Mesenchymal stem cell (in vitro differentiated cells and primary cell): ENCODE data around the gene SPAG4.

Experiments used
- DNase-seq: peaks from one replicate; pipeline ENCODE4 v3.0.0-alpha.2; 2013
- H2AFZ ChIP-seq: one replicate; pipeline ENCODE4 v1.6.1; 2013; ENCODE audit warnings: low read depth, mild to moderate bottlenecking, control low read depth, inconsistent platforms, low read length, moderate library complexity
- H2AK5ac ChIP-seq: 2 replicates; pipeline ENCODE4 v1.6.1; 2013; ENCODE audit warnings: low read length, moderate library complexity, mild to moderate bottlenecking, inconsistent platforms; ENCODE audit not compliant: severe bottlenecking
- H2BK120ac ChIP-seq: one replicate; pipeline ENCODE4 v1.6.1; 2013; ENCODE audit warnings: low read depth, mild to moderate bottlenecking, inconsistent platforms, low read length, moderate library complexity
- H2BK12ac ChIP-seq, 2 experiments: one replicate each; pipeline ENCODE4 v1.6.1; 2013; ENCODE audit warnings: inconsistent platforms in 2 of 2, low read length in 2 of 2, mild to moderate bottlenecking in 2 of 2, moderate library complexity in 2 of 2, control low read depth in 1 of 2
- H2BK15ac ChIP-seq: one replicate; pipeline ENCODE4 v1.6.1; 2013; ENCODE audit warnings: mild to moderate bottlenecking, low read depth, inconsistent platforms; ENCODE audit not compliant: poor library complexity, severe bottlenecking
- H2BK5ac ChIP-seq: 2 replicates; pipeline ENCODE4 v1.6.1; 2013; ENCODE audit warnings: low read depth, mild to moderate bottlenecking, low read length, control low read depth, inconsistent platforms; ENCODE audit not compliant: poor library complexity, severe bottlenecking
- H3K14ac ChIP-seq, 2 experiments: one replicate each; pipeline ENCODE4 v1.6.1; 2013; ENCODE audit warnings: inconsistent platforms in 2 of 2, low read length in 2 of 2, control low read depth in 1 of 2, mild to moderate bottlenecking in 1 of 2, moderate library complexity in 1 of 2
- H3K18ac ChIP-seq, 2 experiments: one replicate each; pipeline ENCODE4 v1.6.1; 2013; ENCODE audit warnings: inconsistent platforms in 2 of 2, low read length in 2 of 2, control low read depth in 1 of 2, low read depth in 1 of 2, mild to moderate bottlenecking in 1 of 2
- H3K23ac ChIP-seq, 2 experiments: one replicate each; pipeline ENCODE4 v1.6.1; 2013; ENCODE audit warnings: inconsistent platforms in 2 of 2, low read length in 2 of 2, mild to moderate bottlenecking in 2 of 2, moderate library complexity in 2 of 2, control low read depth in 1 of 2
- H3K27ac ChIP-seq: 2 replicates; pipeline ENCODE4 v1.5.1; 2013; ENCODE audit warnings: mild to moderate bottlenecking, moderate library complexity, low read length, control low read depth, inconsistent platforms; ENCODE audit not compliant: poor library complexity, severe bottlenecking
- H3K27me3 ChIP-seq, 2 experiments: 2 replicates each; pipeline versions ENCODE4 v1.6.1 to v1.7.0; 2013; ENCODE audit warnings: low read length in 2 of 2, mild to moderate bottlenecking in 2 of 2, moderate library complexity in 2 of 2, control low read depth in 1 of 2, inconsistent platforms in 1 of 2; ENCODE audit not compliant: control insufficient read depth in 1 of 2, insufficient read depth in 1 of 2
- H3K36me3 ChIP-seq, 2 experiments: 2 replicates each; pipeline versions ENCODE4 v1.6.1 to v1.7.0; 2013; ENCODE audit warnings: low read length in 2 of 2, control low read depth in 1 of 2, inconsistent platforms in 1 of 2, low read depth in 1 of 2, mild to moderate bottlenecking in 1 of 2; ENCODE audit not compliant: insufficient read depth in 2 of 2, control insufficient read depth in 1 of 2
- H3K4ac ChIP-seq, 2 experiments: one replicate each; pipeline ENCODE4 v1.6.1; 2013; ENCODE audit warnings: inconsistent platforms in 2 of 2, low read length in 2 of 2, mild to moderate bottlenecking in 2 of 2, moderate library complexity in 2 of 2, control low read depth in 1 of 2, low read depth in 1 of 2
- H3K4me1 ChIP-seq: 2 replicates; pipeline ENCODE4 v1.6.1; 2013; ENCODE audit warnings: low read depth, low read length, control low read depth; ENCODE audit not compliant: control insufficient read depth, insufficient read depth
- H3K4me2 ChIP-seq: 2 replicates; pipeline ENCODE4 v1.6.1; 2013; ENCODE audit warnings: low read length, mild to moderate bottlenecking, inconsistent platforms; ENCODE audit not compliant: poor library complexity, severe bottlenecking
- H3K4me3 ChIP-seq, 2 experiments: 2 replicates each; pipeline versions ENCODE4 v1.5.1 to v1.7.0; 2013; ENCODE audit warnings: low read length in 2 of 2, mild to moderate bottlenecking in 2 of 2, control low read depth in 1 of 2, low read depth in 1 of 2; ENCODE audit not compliant: insufficient read depth in 1 of 2
- H3K79me1 ChIP-seq: replicated peaks from 2 replicates; pipeline ENCODE4 v1.6.1; 2013; ENCODE audit warnings: mild to moderate bottlenecking, control low read depth, low read length, inconsistent platforms; ENCODE audit not compliant: poor library complexity, severe bottlenecking
- H3K9ac ChIP-seq: 2 replicates; pipeline ENCODE4 v1.7.0; 2013; ENCODE audit warnings: mild to moderate bottlenecking, low read length, moderate library complexity
- H3K9me3 ChIP-seq: 2 replicates; pipeline ENCODE4 v1.7.0; 2013; ENCODE audit warnings: mild to moderate bottlenecking, low read length; ENCODE audit not compliant: control insufficient read depth
- H4K8ac ChIP-seq: one replicate; pipeline ENCODE4 v1.6.1; 2013; ENCODE audit warnings: inconsistent platforms, mild to moderate bottlenecking, low read length, moderate library complexity
- H4K91ac ChIP-seq: one replicate; pipeline ENCODE4 v1.6.1; 2013; ENCODE audit warnings: mild to moderate bottlenecking, low read length, inconsistent platforms
- WGBS: methylation state at CpG from one replicate; pipeline ENCODE4 v1.1.7; 2013; ENCODE audit warnings: mixed read lengths; 5-methylcytosine and 5-hydroxymethylcytosine counted together

SPAG4 gene

GRCh38 chr20:35627121-35627520 is 11.5 kb downstream of the SPAG4 start:
- Histone ChIP-seq H3K14ac (no peak overlapping the region), H2BK120ac (no peak overlapping the region), H3K18ac (no peak overlapping the region), H3K4me1 (peaks cover 2% of the 10 kb centered on the region), H2AK5ac (no peak overlapping the region), H2BK15ac (no peak overlapping the region), H2BK12ac (no peak overlapping the region), H3K23ac (no peak overlapping the region), H3K79me1 (peaks cover 22% of the 10 kb centered on the region), H3K9ac (no peak overlapping the region), H4K91ac (no peak overlapping the region), H3K36me3 (peaks cover 42 to 70% of the 10 kb centered on the region in 2 experiments), H2BK5ac (no peak overlapping the region), H3K4me2 (no peak overlapping the region), H3K4me3 (no peak overlapping the region), H4K8ac (no peak overlapping the region), H3K9me3 (no peaks in the 10 kb centered on the region), H3K4ac (no peak overlapping the region), H3K27ac (no peak overlapping the region), H3K27me3 (no peaks in the 10 kb centered on the region), H2AFZ (no peak overlapping the region)
- DNase-seq = no peak
- 98% methylated on average over 8 of the region's 8 CpGs for WGBS

GRCh38 chr20:35629427-35630145 is 14.0 kb downstream of the SPAG4 start:
- DNase-seq = peak; percentile 30
- Histone ChIP-seq H2BK15ac (no peak overlapping the region), H3K18ac (no peak overlapping the region), H2BK5ac (no peak overlapping the region), H3K23ac (no peak overlapping the region), H3K79me1 (peaks cover 33% of the 10 kb centered on the region), H3K14ac (no peak overlapping the region), H3K27ac (no peak overlapping the region), H4K8ac (no peak overlapping the region), H3K36me3 (peaks cover 51 to 83% of the 10 kb centered on the region in 2 experiments), H3K4ac (no peak overlapping the region), H3K9me3 (no peaks in the 10 kb centered on the region), H3K4me1 (peaks cover 2% of the 10 kb centered on the region), H2AK5ac (no peak overlapping the region), H2BK120ac (no peak overlapping the region), H2AFZ (no peak overlapping the region), H4K91ac (no peak overlapping the region), H3K4me3 (no peak overlapping the region), H3K9ac (no peak overlapping the region), H2BK12ac (no peak overlapping the region), H3K4me2 (no peak overlapping the region), H3K27me3 (no peaks in the 10 kb centered on the region)
- WGBS = over 99% methylated on average over 12 of the region's 12 CpGs

GRCh38 chr20:35630636-35631035 is 15.0 kb downstream of the SPAG4 start:
- Histone ChIP-seq H3K14ac (no peak overlapping the region), H2AFZ (no peak overlapping the region)
- 100% methylated on average over 3 of the region's 4 CpGs for WGBS

GRCh38 chr20:35632539-35633115 is 17.0 kb downstream of the SPAG4 start:
- no peak overlapping the region for H4K8ac ChIP-seq
- DNase-seq = no peak
- no peak overlapping the region for H2AFZ ChIP-seq
- H3K18ac ChIP-seq = no peak overlapping the region
- H3K14ac ChIP-seq = no peak overlapping the region
- no peak overlapping the region for H2BK12ac ChIP-seq
- H3K4me1 ChIP-seq = peaks cover 10% of the 10 kb centered on the region
- no peak overlapping the region for H2BK5ac ChIP-seq
- H2AK5ac ChIP-seq = no peak overlapping the region
- H2BK15ac ChIP-seq = no peak overlapping the region
- peaks cover 36% of the 10 kb centered on the region for H3K79me1 ChIP-seq
- H3K27ac ChIP-seq = no peak overlapping the region
- no peak overlapping the region for H2BK120ac ChIP-seq
- peak overlapping the region in 1 of 2 experiments; percentile 23 for H3K23ac ChIP-seq
- H3K4me3 ChIP-seq = no peak overlapping the region
- no peak overlapping the region for H3K4me2 ChIP-seq
- no peak overlapping the region for H4K91ac ChIP-seq
- H3K27me3 ChIP-seq = no peaks in the 10 kb centered on the region
- no peak overlapping the region for H3K4ac ChIP-seq
- H3K36me3 ChIP-seq = peaks cover 34 to 55% of the 10 kb centered on the region in 2 experiments
- no peak overlapping the region for H3K9ac ChIP-seq
- no peaks in the 10 kb centered on the region for H3K9me3 ChIP-seq
- 97% methylated on average over 13 of the region's 13 CpGs for WGBS

More at GRCh38 chr20:35630636-35631035, 15.0 kb downstream of the SPAG4 start:
- Histone ChIP-seq H3K4ac (no peak overlapping the region), H4K8ac (no peak overlapping the region), H3K27ac (no peak overlapping the region), H3K4me1 (peaks cover 7% of the 10 kb centered on the region), H2AK5ac (no peak overlapping the region), H3K4me3 (no peak overlapping the region), H3K36me3 (peaks cover 48 to 74% of the 10 kb centered on the region in 2 experiments), H3K23ac (no peak overlapping the region), H3K27me3 (no peaks in the 10 kb centered on the region), H2BK120ac (no peak overlapping the region), H3K9ac (no peak overlapping the region), H2BK5ac (no peak overlapping the region), H3K9me3 (no peaks in the 10 kb centered on the region), H3K4me2 (no peak overlapping the region), H4K91ac (no peak overlapping the region), H2BK15ac (no peak overlapping the region), H3K79me1 (peaks cover 36% of the 10 kb centered on the region), H2BK12ac (no peak overlapping the region), H3K18ac (no peak overlapping the region)
- no peak for DNase-seq
